Kidney epithelial cell (primary cell): Measurements from ENCODE around the gene CITED4. TPM values are rescaled to one million over a fixed set of nuclear protein-coding genes. Genes with fewer than 3 reads are reported as not detected.

ENCODE experiments used
- DNase-seq: peaks from one replicate; pipeline ENCODE4 v3.0.0-alpha.2; 2010; ENCODE audit warnings: low read depth
- H3K27me3 ChIP-seq: 2 replicates; pipeline ENCODE4 v1.6.0; 2011; ENCODE audit warnings: low read length; ENCODE audit not compliant: control insufficient read depth, insufficient read depth
- H3K36me3 ChIP-seq: 2 replicates; pipeline ENCODE4 v1.5.1; 2011; ENCODE audit warnings: low read length; ENCODE audit not compliant: control insufficient read depth, insufficient read depth
- H3K4me3 ChIP-seq: 2 replicates; pipeline ENCODE4 v1.5.1; 2011; ENCODE audit warnings: low read depth, mild to moderate bottlenecking, control low read depth, low read length
- total RNA-seq: library from RNA; depleted of rRNA; stranded (reverse); fragments of >200 nt; gene quantifications from 2 replicates; pipeline ENCODE4 v1.2.3, GENCODE V29; 2015
- TF ChIP-seq, protein P1 (sequence below): IDR thresholded peaks from 2 replicates; pipeline ENCODE4 v1.5.1; 2011; ENCODE audit warnings: mild to moderate bottlenecking, moderate library complexity, low read length, control low read depth, inconsistent platforms; ENCODE audit not compliant: insufficient read depth, poor library complexity, severe bottlenecking

The CITED4 gene
- total RNA-seq, 1 donor from 2014 or later: 31.0 TPM

- DNase-seq: no peak
- H3K4me3 ChIP-seq: no peak overlapping the region
- no peaks in the 10 kb centered on the region for H3K27me3 ChIP-seq
- H3K36me3 ChIP-seq: no peaks in the 10 kb centered on the region
- TF ChIP-seq, protein P1, sequence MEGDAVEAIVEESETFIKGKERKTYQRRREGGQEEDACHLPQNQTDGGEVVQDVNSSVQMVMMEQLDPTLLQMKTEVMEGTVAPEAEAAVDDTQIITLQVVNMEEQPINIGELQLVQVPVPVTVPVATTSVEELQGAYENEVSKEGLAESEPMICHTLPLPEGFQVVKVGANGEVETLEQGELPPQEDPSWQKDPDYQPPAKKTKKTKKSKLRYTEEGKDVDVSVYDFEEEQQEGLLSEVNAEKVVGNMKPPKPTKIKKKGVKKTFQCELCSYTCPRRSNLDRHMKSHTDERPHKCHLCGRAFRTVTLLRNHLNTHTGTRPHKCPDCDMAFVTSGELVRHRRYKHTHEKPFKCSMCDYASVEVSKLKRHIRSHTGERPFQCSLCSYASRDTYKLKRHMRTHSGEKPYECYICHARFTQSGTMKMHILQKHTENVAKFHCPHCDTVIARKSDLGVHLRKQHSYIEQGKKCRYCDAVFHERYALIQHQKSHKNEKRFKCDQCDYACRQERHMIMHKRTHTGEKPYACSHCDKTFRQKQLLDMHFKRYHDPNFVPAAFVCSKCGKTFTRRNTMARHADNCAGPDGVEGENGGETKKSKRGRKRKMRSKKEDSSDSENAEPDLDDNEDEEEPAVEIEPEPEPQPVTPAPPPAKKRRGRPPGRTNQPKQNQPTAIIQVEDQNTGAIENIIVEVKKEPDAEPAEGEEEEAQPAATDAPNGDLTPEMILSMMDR: no peak
Measured at GRCh38 chr1:40833979-40834378, 28.2 kb downstream of the CITED4 start.

DNA sequence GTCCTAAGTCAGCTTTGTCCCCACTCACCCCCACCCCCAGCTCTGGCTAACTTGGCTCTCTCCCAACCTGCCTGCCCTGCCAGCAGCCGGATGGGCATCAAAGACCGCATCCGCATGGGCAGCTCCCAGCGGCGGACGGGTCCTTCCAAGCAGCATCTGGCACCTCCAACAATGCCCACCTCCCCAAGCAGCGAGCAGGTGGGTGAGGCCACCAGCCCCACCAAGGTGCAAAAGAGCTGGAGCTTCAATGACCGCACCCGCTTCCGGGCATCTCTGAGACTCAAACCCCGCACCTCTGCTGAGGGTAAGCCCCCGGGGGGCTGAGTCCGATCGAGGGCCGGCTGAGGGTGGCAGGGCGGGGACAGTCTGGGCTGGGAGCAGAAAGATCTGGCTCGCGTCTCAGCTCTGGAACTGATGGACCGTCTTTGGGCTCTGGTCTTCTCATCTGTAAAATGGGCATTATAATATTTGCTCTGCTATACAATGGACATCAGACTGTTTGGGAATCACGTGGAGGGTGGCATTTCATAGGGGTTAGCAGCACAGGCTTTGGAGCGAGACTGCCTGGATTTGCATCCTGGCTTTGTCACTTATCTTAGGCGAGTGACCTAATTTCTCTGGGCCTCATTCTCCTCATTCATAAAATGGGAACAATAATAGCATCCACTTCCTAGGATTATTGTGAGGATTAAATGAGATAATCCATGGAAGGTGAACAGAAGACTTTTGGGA lies 31.0 kb downstream of the CITED4 start:
- DNase-seq: no peak
- no peaks in the 10 kb centered on the region for H3K27me3 ChIP-seq
- no peaks in the 10 kb centered on the region for H3K36me3 ChIP-seq
- TF ChIP-seq, protein P1: no peak
- no peak overlapping the region for H3K4me3 ChIP-seq

- no peak for DNase-seq
- no peak overlapping the region for H3K4me3 ChIP-seq
- H3K27me3 ChIP-seq: no peaks in the 10 kb centered on the region
- H3K36me3 ChIP-seq: no peaks in the 10 kb centered on the region
- TF ChIP-seq, protein P1: no peak
Measured at GRCh38 chr1:40830419-40830943, 31.7 kb downstream of the CITED4 start.

- Histone ChIP-seq H3K4me3 (no peak overlapping the region), H3K27me3 (no peaks in the 10 kb centered on the region), H3K36me3 (no peaks in the 10 kb centered on the region)
- DNase-seq: no peak
- TF ChIP-seq, protein P1: no peak
Measured at GRCh38 chr1:40829631-40830245, 32.4 kb downstream of the CITED4 start.

DNA sequence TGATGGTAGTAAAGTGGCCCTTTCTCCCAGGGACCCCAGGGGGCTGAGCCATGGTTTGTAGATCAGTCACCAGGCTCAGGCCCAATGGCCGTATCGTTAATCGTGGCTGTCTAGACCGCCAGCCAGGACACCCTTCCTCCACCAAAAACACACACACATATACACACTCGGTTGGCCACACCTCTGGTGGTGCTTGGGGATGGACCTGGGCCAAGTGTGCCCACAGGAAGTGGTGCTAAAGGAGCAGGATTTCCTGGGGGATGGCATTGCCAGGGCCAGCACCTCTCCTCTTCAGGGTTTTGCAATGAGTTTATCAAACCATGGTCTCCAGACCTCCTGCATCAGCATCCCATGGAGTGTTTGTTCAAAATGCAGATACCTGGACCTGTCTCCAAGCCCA lies 36.2 kb downstream of the CITED4 start:
- no peak for DNase-seq
- Histone ChIP-seq H3K36me3 (no peaks in the 10 kb centered on the region), H3K27me3 (no peaks in the 10 kb centered on the region), H3K4me3 (no peak overlapping the region)
- TF ChIP-seq, protein P1: no peak

DNA sequence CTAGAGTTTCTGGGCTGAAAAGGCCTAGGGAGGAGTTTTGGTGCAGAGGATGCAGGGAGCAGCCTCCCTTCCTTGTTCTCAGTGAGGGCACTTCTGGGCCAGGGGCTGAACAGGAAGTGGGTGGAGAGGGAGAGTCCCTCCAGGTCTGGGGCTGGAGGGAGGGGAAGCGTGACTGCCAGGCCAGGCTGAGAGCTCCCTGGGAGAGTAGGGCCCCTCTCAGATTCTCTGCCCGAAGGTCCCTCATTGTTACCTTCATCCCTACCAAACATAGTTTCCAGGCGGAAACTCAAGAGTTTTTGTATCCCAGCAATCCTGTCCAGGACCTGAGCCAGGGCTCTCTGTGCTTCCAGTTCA lies 36.8 kb downstream of the CITED4 start:
- Histone ChIP-seq H3K36me3 (no peaks in the 10 kb centered on the region), H3K27me3 (no peaks in the 10 kb centered on the region), H3K4me3 (no peak overlapping the region)
- TF ChIP-seq, protein P1: no peak
- no peak for DNase-seq
